Lower leg skin (tissue), 4 donors: Measurements from ENCODE around the gene HYAL2. TPM values are rescaled to one million over a fixed set of nuclear protein-coding genes. Genes with fewer than 3 reads are reported as not detected.

Experiments
- DNase-seq, 2 donors: peaks; one replicate each; pipeline ENCODE4 v3.0.0-alpha.2; 2019; ENCODE audit warnings: low spot score in 2 of 2
- H3K4me3 ChIP-seq: fragments of 200-600 bp; sonication (generic); 2 replicates; pipeline ENCODE4 v1.5.1; 2017; ENCODE audit warnings: mild to moderate bottlenecking, low read depth; ENCODE audit not compliant: poor library complexity, severe bottlenecking
- CTCF ChIP-seq, 3 donors: fragments of 450-650 bp; IDR thresholded peaks; one replicate each; pipeline ENCODE4 v1.5.1; 2016; ENCODE audit warnings: antibody characterized with exemption in 3 of 3, mild to moderate bottlenecking in 3 of 3, moderate library complexity in 2 of 3
- POLR2A ChIP-seq, 2 donors: fragments of 450-650 bp; IDR thresholded peaks; one replicate each; pipeline ENCODE4 v1.6.1; 2016 to 2017; ENCODE audit warnings: antibody characterized with exemption in 2 of 2, mild to moderate bottlenecking in 1 of 2, moderate library complexity in 1 of 2
- WGBS, 2 donors: methylation state at CpG; one replicate each; pipeline ENCODE4 v1.1.5; 2018; 5-methylcytosine and 5-hydroxymethylcytosine counted together
- intact Hi-C: fragments of 100-400 bp; cut with DNase I; formaldehyde crosslinking; loops from one replicate; pipeline ENCODE4 v1.15.0; 2023; ENCODE audit warnings: low total_unique reads
- total RNA-seq, 4 donors: library from RNA; depleted of rRNA; stranded (reverse); fragments of >200 nt; gene quantifications; one replicate each; pipeline ENCODE4 v1.1.0, GENCODE V29; 2016

HYAL2 gene
- total RNA-seq, 4 donors from 2014 or later = 44.1 to 95.7 (median 72.9) TPM

- 86 to 90% methylated on average over 8 of the region's 8 CpGs for WGBS, 2 donors
- no peak for DNase-seq
- intact Hi-C loops = no loop called here
- no peak for TF ChIP-seq CTCF (IDR thresholded peaks at IDR 0.05)
- TF ChIP-seq POLR2A (IDR thresholded peaks at IDR 0.05) = no peak
- no peak overlapping the region for H3K4me3 ChIP-seq
Observed at GRCh38 chr3:50295553-50296431, 26.8 kb downstream of the HYAL2 start.

GRCh38 chr3:50294492-50295403 is 27.8 kb downstream of the HYAL2 start:
- no peak for DNase-seq
- intact Hi-C loops = no loop called here
- no peak overlapping the region for H3K4me3 ChIP-seq
- TF ChIP-seq CTCF (IDR thresholded peaks at IDR 0.05) (no peak), POLR2A (IDR thresholded peaks at IDR 0.05) (no peak)
- WGBS, 2 donors = 92% methylated on average over 11 to 18 of the region's 22 CpGs

- TF ChIP-seq POLR2A (IDR thresholded peaks at IDR 0.05) (no peak), CTCF (IDR thresholded peaks at IDR 0.05) (no peak)
- 83 to 89% methylated on average over 4 of the region's 4 CpGs for WGBS, 2 donors
- no peak overlapping the region for H3K4me3 ChIP-seq
- intact Hi-C loops = no loop called here
- DNase-seq = no peak
Observed at GRCh38 chr3:50294089-50294488, 28.5 kb downstream of the HYAL2 start.

GRCh38 chr3:50293079-50293801 is 29.3 kb downstream of the HYAL2 start:
- H3K4me3 ChIP-seq = no peak overlapping the region
- TF ChIP-seq POLR2A (IDR thresholded peaks at IDR 0.05) (no peak), CTCF (IDR thresholded peaks at IDR 0.05) (no peak)
- 73 to 78% methylated on average over 10 to 12 of the region's 12 CpGs for WGBS, 2 donors
- intact Hi-C loops = no loop called here
- DNase-seq = peak in 1 of 2 donors; percentile 88
